SU-DHL-6 (cell line): ENCODE data around the gene KAZN.

Experiments used
- CTCF ChIP-seq: fragments of 200-600 bp; sonication (generic); IDR thresholded peaks from one replicate; pipeline ENCODE4 v1.5.1; 2017; ENCODE audit warnings: antibody characterized with exemption, mild to moderate bottlenecking, low read length, moderate library complexity; ENCODE audit not compliant: insufficient read depth, poor library complexity, severe bottlenecking
- EZH2phosphoT487 ChIP-seq: fragments of 200-600 bp; sonication (generic), shearing (Covaris generic); conservative IDR thresholded peaks from 2 replicates; pipeline ENCODE4 v1.6.1; 2018; ENCODE audit warnings: mild to moderate bottlenecking, antibody characterized with exemption, low read length, moderate library complexity, mixed read lengths

- no peak for TF ChIP-seq CTCF
- no peak for TF ChIP-seq EZH2phosphoT487
These were observed 348.3 kb downstream of the KAZN start for GRCh38 chr1:14946684-14947238.
